Small intestine (tissue), 7 donors: ENCODE results near the gene CYP19A1. TPM values are rescaled to one million over a fixed set of nuclear protein-coding genes. Genes with fewer than 3 reads are reported as not detected.

Experiments used
- DNase-seq, 2 donors: peaks; one replicate each; pipeline versions ENCODE4 v3.0.0 to v3.0.0-alpha.2; 2013
- FAIRE-seq: peaks from 2 replicates; lab custom pipeline; 2012; peaks lifted over from hg19 to GRCh38; lab: Jason Lieb, UNC
- H3K27ac ChIP-seq, 3 donors: one replicate each; pipeline ENCODE4 v1.5.1; 2013; ENCODE audit warnings: low read length in 2 of 3, mild to moderate bottlenecking in 2 of 3, control low read depth in 1 of 3, inconsistent platforms in 1 of 3, low read depth in 1 of 3, moderate library complexity in 1 of 3
- H3K27me3 ChIP-seq, 3 donors: one replicate each; pipeline ENCODE4 v1.6.1; 2013; ENCODE audit warnings: low read length in 3 of 3, inconsistent platforms in 1 of 3; ENCODE audit not compliant: control insufficient read depth in 3 of 3, insufficient read depth in 3 of 3
- H3K36me3 ChIP-seq, 3 donors: one replicate each; pipeline ENCODE4 v1.6.1; 2013; ENCODE audit warnings: low read length in 3 of 3, inconsistent platforms in 1 of 3, low read depth in 1 of 3, mild to moderate bottlenecking in 1 of 3, moderate library complexity in 1 of 3; ENCODE audit not compliant: control insufficient read depth in 3 of 3, insufficient read depth in 2 of 3
- H3K4me1 ChIP-seq, 3 donors: one replicate each; pipeline ENCODE4 v1.6.1; 2013; ENCODE audit warnings: low read length in 2 of 3, inconsistent platforms in 1 of 3, low read depth in 1 of 3, mild to moderate bottlenecking in 1 of 3, moderate library complexity in 1 of 3; ENCODE audit not compliant: control insufficient read depth in 3 of 3, insufficient read depth in 2 of 3
- H3K4me3 ChIP-seq, 3 donors: one replicate each; pipeline ENCODE4 v1.5.1; 2013; ENCODE audit warnings: low read length in 3 of 3, control low read depth in 1 of 3, inconsistent platforms in 1 of 3, low read depth in 1 of 3, mild to moderate bottlenecking in 1 of 3, moderate library complexity in 1 of 3
- H3K9me3 ChIP-seq, 2 donors: one replicate each; pipeline ENCODE4 v1.6.1; 2013; ENCODE audit warnings: low read depth in 1 of 2, low read length in 1 of 2; ENCODE audit not compliant: control insufficient read depth in 2 of 2, insufficient read depth in 1 of 2
- WGBS, 3 donors: extraction: QIAGEN DNeasy Blood & Tissue Kit; methylation state at CpG; one replicate each; pipeline ENCODE4 v1.1.7; 2013; 5-methylcytosine and 5-hydroxymethylcytosine counted together
- polyA plus RNA-seq, 4 donors: library from polyadenylated mRNA; stranded (reverse) in 3 of 4; unstranded in 1 of 4; fragments of 200-250 nt in 3 of 4; fragments of 120-200 nt in 1 of 4; gene quantifications; one replicate each; pipeline versions ENCODE4 v1.2.1 to v1.2.3, GENCODE V29; 2013
- donor health status: healthy with polysubstance abuse.
- donor health status: control.
- donor health status: control.
- donor health status: Bipolar disorder and iron deficiency.
- donor health status: healthy.

The CYP19A1 gene
- polyA plus RNA-seq, 4 donors: 0.33 to 2.0 TPM; not detected in 2

DNA sequence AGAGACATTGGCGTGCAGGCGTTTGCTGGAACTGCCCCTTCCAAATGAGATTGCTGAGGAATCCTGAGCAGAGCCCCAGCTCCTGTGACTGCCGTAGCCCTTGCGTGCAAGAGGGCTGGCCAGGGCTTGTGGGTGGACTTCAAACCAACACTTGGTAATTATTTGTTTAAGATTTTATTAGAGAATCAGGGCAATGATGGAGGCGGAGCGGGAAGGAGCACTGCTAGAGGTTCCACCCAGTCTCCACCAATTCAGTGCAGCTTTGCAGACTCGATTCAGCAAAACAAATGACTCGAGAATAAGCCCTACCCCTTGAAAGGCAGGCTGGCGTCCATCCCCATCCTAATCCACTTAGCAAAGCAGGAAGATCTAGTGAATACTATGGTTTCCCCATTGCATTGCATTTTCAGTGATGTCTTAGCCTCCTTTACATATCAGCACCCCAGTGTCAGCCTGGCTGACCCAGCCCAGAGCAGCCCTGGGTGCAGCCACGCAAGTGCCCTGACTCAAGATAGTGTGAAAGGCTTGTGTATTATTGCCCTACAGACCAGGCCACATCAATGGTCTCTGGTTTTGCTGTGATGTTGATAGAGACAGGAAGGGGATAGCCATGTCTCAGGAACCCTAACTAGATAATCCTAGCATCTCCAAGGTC is 29.1 kb upstream of the CYP19A1 start:
- no peaks in the 10 kb centered on the region for H3K27me3 ChIP-seq
- DNase-seq: peak; percentile 17 to 23
- no peaks in the 10 kb centered on the region for H3K36me3 ChIP-seq
- FAIRE-seq: no peak
- H3K4me3 ChIP-seq: no peak overlapping the region
- no peaks in the 10 kb centered on the region for H3K9me3 ChIP-seq
- H3K27ac ChIP-seq: no peak overlapping the region
- WGBS, 3 donors: 36 to 57% (median 50%) methylated on average over 10 of the region's 10 CpGs
- H3K4me1 ChIP-seq: peaks cover 0 to 3% (median 0%) of the 10 kb centered on the region in 3 donors

DNA sequence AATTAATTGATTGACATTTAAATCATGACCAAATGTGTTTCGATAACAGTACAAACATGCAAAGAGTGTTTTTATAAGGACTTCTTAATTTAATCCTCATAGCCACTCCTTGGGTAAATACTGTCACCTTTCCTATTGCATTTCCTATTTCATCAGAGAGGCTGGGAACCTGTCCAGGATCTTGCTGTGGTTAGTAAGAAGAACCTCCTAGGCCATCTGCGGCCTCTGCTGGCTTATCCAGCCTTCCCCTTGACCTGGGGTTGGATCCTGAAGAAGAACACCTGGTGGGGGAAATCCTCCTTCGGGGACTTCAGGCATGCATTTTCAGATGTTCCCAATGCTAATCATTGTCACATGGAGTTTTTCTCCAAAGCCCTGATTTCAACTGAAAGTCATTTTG is 28.5 kb upstream of the CYP19A1 start:
- DNase-seq (peak in 1 of 2 donors; percentile 47), FAIRE-seq (no peak)
- WGBS, 3 donors: 22 to 53% (median 38%) methylated on average over 3 of the region's 3 CpGs
- no peaks in the 10 kb centered on the region for H3K27me3 ChIP-seq
- peaks cover 0 to 3% (median 0%) of the 10 kb centered on the region in 3 donors for H3K4me1 ChIP-seq
- no peak overlapping the region for H3K4me3 ChIP-seq
- no peaks in the 10 kb centered on the region for H3K36me3 ChIP-seq
- no peaks in the 10 kb centered on the region for H3K9me3 ChIP-seq
- no peak overlapping the region for H3K27ac ChIP-seq

DNA sequence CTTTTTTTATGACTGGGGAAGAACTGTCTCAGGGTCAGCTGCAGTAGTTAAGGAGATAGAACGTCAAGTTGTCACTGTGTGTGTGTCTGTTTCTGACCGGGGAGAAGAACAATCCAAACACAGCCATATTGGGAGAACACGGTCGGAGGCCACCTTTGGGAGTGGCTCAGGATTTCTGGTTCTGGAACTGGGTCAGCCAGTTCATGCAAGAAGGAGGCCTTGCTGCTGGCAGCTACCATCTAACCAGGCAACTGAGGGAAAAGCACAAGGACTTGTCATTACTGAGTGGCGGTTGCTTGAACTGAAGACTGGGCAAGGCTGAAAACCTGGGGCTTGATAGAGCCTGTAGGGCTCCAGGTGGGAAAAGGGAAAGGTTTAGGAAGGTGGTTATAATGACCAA is 27.7 kb upstream of the CYP19A1 start:
- peaks cover 0 to 3% (median 0%) of the 10 kb centered on the region in 3 donors for H3K4me1 ChIP-seq
- no peak overlapping the region for H3K27ac ChIP-seq
- no peak for DNase-seq
- no peaks in the 10 kb centered on the region for H3K36me3 ChIP-seq
- WGBS, 3 donors: 73 to 86% (median 81%) methylated on average over 5 of the region's 5 CpGs
- FAIRE-seq: no peak
- no peak overlapping the region for H3K4me3 ChIP-seq
- no peaks in the 10 kb centered on the region for H3K27me3 ChIP-seq
- H3K9me3 ChIP-seq: no peaks in the 10 kb centered on the region

DNA sequence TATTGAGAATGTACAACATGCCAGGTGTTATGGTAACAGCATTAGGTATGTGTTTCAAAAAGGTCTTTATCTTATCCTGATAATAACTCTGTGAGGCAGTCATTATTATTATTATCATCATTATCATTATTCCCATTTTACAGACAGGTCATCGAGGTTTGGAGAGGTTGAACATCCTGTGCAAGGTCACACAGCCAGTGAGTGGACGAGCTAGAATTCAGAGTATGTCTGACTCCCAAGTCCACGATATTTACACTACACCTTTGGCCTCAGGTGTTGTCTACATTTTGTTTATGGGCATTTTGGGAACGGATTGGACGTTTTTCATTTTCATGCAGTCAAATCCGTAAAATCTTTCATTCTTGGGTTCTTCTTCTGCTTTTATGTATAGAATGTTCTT is 27.0 kb upstream of the CYP19A1 start:
- Histone ChIP-seq H3K4me1 (peaks cover 0 to 3% (median 0%) of the 10 kb centered on the region in 3 donors), H3K27me3 (no peaks in the 10 kb centered on the region), H3K36me3 (no peaks in the 10 kb centered on the region), H3K27ac (no peak overlapping the region), H3K9me3 (no peaks in the 10 kb centered on the region), H3K4me3 (no peak overlapping the region)
- DNase-seq: no peak
- 79 to 89% (median 88%) methylated on average over 6 of the region's 6 CpGs for WGBS, 3 donors
- no peak for FAIRE-seq

GRCh38 chr15:51363383-51363782 is 25.0 kb upstream of the CYP19A1 start:
- WGBS, 3 donors: 75 to 84% (median 83%) methylated on average over 9 of the region's 9 CpGs
- Histone ChIP-seq H3K27ac (no peak overlapping the region), H3K4me3 (no peak overlapping the region), H3K9me3 (no peaks in the 10 kb centered on the region), H3K36me3 (no peaks in the 10 kb centered on the region), H3K4me1 (peaks cover 0 to 3% (median 0%) of the 10 kb centered on the region in 3 donors), H3K27me3 (no peaks in the 10 kb centered on the region)
- FAIRE-seq (no peak), DNase-seq (no peak)

- no peak overlapping the region for H3K27ac ChIP-seq
- no peaks in the 10 kb centered on the region for H3K9me3 ChIP-seq
- 75 to 87% (median 77%) methylated on average over 7 of the region's 7 CpGs for WGBS, 3 donors
- FAIRE-seq (no peak), DNase-seq (no peak)
- H3K4me1 ChIP-seq: no peaks in the 10 kb centered on the region
- no peak overlapping the region for H3K4me3 ChIP-seq
- no peaks in the 10 kb centered on the region for H3K27me3 ChIP-seq
- no peaks in the 10 kb centered on the region for H3K36me3 ChIP-seq
Measured at GRCh38 chr15:51359981-51360380, 21.6 kb upstream of the CYP19A1 start.

- H3K27ac ChIP-seq: no peak overlapping the region
- no peaks in the 10 kb centered on the region for H3K36me3 ChIP-seq
- H3K4me3 ChIP-seq: no peak overlapping the region
- no peaks in the 10 kb centered on the region for H3K9me3 ChIP-seq
- FAIRE-seq (no peak), DNase-seq (peak in 1 of 2 donors; percentile 8)
- no peaks in the 10 kb centered on the region for H3K27me3 ChIP-seq
- 85 to 91% (median 87%) methylated on average over 6 of the region's 6 CpGs for whole genome bisulfite sequencing, 3 donors
- no peaks in the 10 kb centered on the region for H3K4me1 ChIP-seq
Measured at GRCh38 chr15:51356983-51357382, 18.6 kb upstream of the CYP19A1 start.

- DNase-seq (no peak), FAIRE-seq (no peak)
- Histone ChIP-seq H3K27me3 (no peaks in the 10 kb centered on the region), H3K27ac (no peak overlapping the region), H3K4me3 (no peak overlapping the region), H3K9me3 (no peaks in the 10 kb centered on the region), H3K36me3 (no peaks in the 10 kb centered on the region), H3K4me1 (no peaks in the 10 kb centered on the region)
- WGBS, 3 donors: 84 to 99% (median 98%) methylated on average over 5 of the region's 5 CpGs
Measured at GRCh38 chr15:51356147-51356546, 17.8 kb upstream of the CYP19A1 start.

DNA sequence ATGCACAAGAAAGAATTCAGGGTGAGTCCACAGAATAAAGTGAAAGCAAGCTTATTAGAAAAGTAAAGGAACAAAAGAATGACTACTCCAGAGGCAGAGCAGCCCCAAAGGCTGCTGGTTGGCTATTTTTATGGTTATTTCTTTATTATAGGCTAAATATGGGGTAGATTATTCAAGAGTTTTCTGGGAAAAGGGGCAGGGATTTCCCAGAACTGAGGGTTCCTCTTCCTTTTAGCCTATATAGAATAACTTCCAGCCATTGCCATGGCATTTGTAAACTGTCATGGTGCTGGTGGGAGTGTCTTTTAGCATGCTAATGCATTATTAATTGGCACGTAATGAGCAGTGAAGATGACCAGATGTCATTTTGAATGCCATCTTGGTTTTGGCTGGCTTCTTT is 16.7 kb upstream of the CYP19A1 start:
- H3K4me3 ChIP-seq: no peak overlapping the region
- H3K9me3 ChIP-seq: no peaks in the 10 kb centered on the region
- H3K27me3 ChIP-seq: no peaks in the 10 kb centered on the region
- WGBS, 3 donors: 83 to 100% (median 95%) methylated on average over 1 of the region's 1 CpG
- no peaks in the 10 kb centered on the region for H3K36me3 ChIP-seq
- no peak overlapping the region for H3K27ac ChIP-seq
- FAIRE-seq: no peak
- DNase-seq: no peak
- no peaks in the 10 kb centered on the region for H3K4me1 ChIP-seq
